Measurements from ENCODE around the gene FBXL17. TPM values are rescaled to one million over a fixed set of nuclear protein-coding genes. Genes with fewer than 3 reads are reported as not detected.

FBXL17 gene
- total RNA-seq, 4 donors from 2014 or later = 10.7 to 31.6 (median 22.1) TPM

GRCh38 chr5:108024986-108025385 is 356.9 kb downstream of the FBXL17 start:
- DNase-seq = no peak
- Histone ChIP-seq H3K4me1 (no peaks in the 10 kb centered on the region), H3K27me3 (no peaks in the 10 kb centered on the region), H3K27ac (no peak overlapping the region), H3K4me3 (no peak overlapping the region), H3K36me3 (no peaks in the 10 kb centered on the region), H3K9me3 (no peaks in the 10 kb centered on the region)
- no peak for TF ChIP-seq CTCF (IDR thresholded peaks at IDR 0.05)
- no peak for TF ChIP-seq POLR2A (IDR thresholded peaks at IDR 0.05)

- no peak for DNase-seq
- TF ChIP-seq POLR2A (IDR thresholded peaks at IDR 0.05) (no peak), CTCF (IDR thresholded peaks at IDR 0.05) (no peak)
- Histone ChIP-seq H3K27me3 (no peaks in the 10 kb centered on the region), H3K9me3 (no peaks in the 10 kb centered on the region), H3K27ac (no peak overlapping the region), H3K36me3 (no peaks in the 10 kb centered on the region), H3K4me3 (no peak overlapping the region), H3K4me1 (no peaks in the 10 kb centered on the region)
Measured at GRCh38 chr5:108016101-108016500, 365.8 kb downstream of the FBXL17 start.

GRCh38 chr5:108006791-108007190 is 375.1 kb downstream of the FBXL17 start:
- Histone ChIP-seq H3K27ac (no peak overlapping the region), H3K9me3 (no peaks in the 10 kb centered on the region), H3K36me3 (no peaks in the 10 kb centered on the region), H3K4me1 (no peaks in the 10 kb centered on the region), H3K27me3 (no peaks in the 10 kb centered on the region), H3K4me3 (no peak overlapping the region)
- no peak for DNase-seq
- TF ChIP-seq POLR2A (IDR thresholded peaks at IDR 0.05) (no peak), CTCF (IDR thresholded peaks at IDR 0.05) (no peak)

GRCh38 chr5:108003178-108003577 is 378.7 kb downstream of the FBXL17 start:
- H3K27me3 ChIP-seq = no peaks in the 10 kb centered on the region
- H3K9me3 ChIP-seq = no peaks in the 10 kb centered on the region
- no peak overlapping the region for H3K4me3 ChIP-seq
- no peaks in the 10 kb centered on the region for H3K36me3 ChIP-seq
- no peak for DNase-seq
- no peaks in the 10 kb centered on the region for H3K4me1 ChIP-seq
- no peak overlapping the region for H3K27ac ChIP-seq
- TF ChIP-seq POLR2A (IDR thresholded peaks at IDR 0.05) (no peak), CTCF (IDR thresholded peaks at IDR 0.05) (no peak)

GRCh38 chr5:108001222-108001621 is 380.7 kb downstream of the FBXL17 start:
- TF ChIP-seq POLR2A (IDR thresholded peaks at IDR 0.05) = no peak
- no peak for TF ChIP-seq CTCF (IDR thresholded peaks at IDR 0.05)
- Histone ChIP-seq H3K9me3 (no peaks in the 10 kb centered on the region), H3K36me3 (no peaks in the 10 kb centered on the region), H3K4me1 (no peaks in the 10 kb centered on the region), H3K4me3 (no peak overlapping the region), H3K27me3 (no peaks in the 10 kb centered on the region), H3K27ac (no peak overlapping the region)
- no peak for DNase-seq

GRCh38 chr5:107997338-107997980 is 384.4 kb downstream of the FBXL17 start:
- TF ChIP-seq CTCF (IDR thresholded peaks at IDR 0.05) (no peak), POLR2A (IDR thresholded peaks at IDR 0.05) (no peak)
- Histone ChIP-seq H3K27ac (no peak overlapping the region), H3K27me3 (no peaks in the 10 kb centered on the region), H3K4me3 (no peak overlapping the region), H3K4me1 (no peaks in the 10 kb centered on the region), H3K36me3 (no peaks in the 10 kb centered on the region), H3K9me3 (no peaks in the 10 kb centered on the region)
- DNase-seq = no peak

Data from Peyer's patch (tissue), 4 donors.